ENCODE results near the gene NDUFA11.

GRCh38 chr19:5943623-5944022 is 40.0 kb upstream of the NDUFA11 start:
- TF ChIP-seq, protein P1, sequence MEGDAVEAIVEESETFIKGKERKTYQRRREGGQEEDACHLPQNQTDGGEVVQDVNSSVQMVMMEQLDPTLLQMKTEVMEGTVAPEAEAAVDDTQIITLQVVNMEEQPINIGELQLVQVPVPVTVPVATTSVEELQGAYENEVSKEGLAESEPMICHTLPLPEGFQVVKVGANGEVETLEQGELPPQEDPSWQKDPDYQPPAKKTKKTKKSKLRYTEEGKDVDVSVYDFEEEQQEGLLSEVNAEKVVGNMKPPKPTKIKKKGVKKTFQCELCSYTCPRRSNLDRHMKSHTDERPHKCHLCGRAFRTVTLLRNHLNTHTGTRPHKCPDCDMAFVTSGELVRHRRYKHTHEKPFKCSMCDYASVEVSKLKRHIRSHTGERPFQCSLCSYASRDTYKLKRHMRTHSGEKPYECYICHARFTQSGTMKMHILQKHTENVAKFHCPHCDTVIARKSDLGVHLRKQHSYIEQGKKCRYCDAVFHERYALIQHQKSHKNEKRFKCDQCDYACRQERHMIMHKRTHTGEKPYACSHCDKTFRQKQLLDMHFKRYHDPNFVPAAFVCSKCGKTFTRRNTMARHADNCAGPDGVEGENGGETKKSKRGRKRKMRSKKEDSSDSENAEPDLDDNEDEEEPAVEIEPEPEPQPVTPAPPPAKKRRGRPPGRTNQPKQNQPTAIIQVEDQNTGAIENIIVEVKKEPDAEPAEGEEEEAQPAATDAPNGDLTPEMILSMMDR (IDR thresholded peaks at IDR 0.05), result no peak
- no peak for TF ChIP-seq EZH2 (IDR thresholded peaks at IDR 0.05; ENCODE audit: borderline replicate concordance, insufficient read depth, low read depth, low read length, poor library complexity, severe bottlenecking)

All from B cell (primary cell).